ENCODE results near the gene CFAP221. TPM values are rescaled to one million over a fixed set of nuclear protein-coding genes. Genes with fewer than 3 reads are reported as not detected.
"Not testable (repeated sequence)": the region's sequence is repeated elsewhere in the genome, so short reads cannot be mapped to it uniquely, and the experiment has no call there.

The CFAP221 gene
- total RNA-seq, 1 donor from 2014 or later = 26.3 TPM

DNA sequence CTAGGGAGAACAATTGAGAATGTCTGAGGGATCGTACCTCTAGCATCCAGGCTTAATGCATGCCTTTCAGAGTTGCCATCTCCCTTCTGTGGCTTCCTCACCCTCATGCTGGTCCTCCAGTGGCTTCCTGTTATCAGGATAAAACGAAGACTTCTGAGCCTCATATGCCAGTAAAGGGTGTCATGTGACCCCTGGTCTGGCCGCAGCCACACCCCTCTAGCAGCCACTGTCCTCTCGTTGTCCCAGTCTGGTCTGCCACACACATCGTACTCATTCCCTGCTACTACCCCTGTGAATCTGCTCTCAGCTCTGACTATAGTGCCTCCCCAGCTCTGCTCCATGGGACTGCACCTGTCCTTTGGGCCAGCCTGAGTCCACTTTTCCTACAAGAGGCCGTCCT lies 72.2 kb downstream of the CFAP221 start:
- intact Hi-C loops (cut with DNase I) = no loop called here
- TF ChIP-seq, protein P1, sequence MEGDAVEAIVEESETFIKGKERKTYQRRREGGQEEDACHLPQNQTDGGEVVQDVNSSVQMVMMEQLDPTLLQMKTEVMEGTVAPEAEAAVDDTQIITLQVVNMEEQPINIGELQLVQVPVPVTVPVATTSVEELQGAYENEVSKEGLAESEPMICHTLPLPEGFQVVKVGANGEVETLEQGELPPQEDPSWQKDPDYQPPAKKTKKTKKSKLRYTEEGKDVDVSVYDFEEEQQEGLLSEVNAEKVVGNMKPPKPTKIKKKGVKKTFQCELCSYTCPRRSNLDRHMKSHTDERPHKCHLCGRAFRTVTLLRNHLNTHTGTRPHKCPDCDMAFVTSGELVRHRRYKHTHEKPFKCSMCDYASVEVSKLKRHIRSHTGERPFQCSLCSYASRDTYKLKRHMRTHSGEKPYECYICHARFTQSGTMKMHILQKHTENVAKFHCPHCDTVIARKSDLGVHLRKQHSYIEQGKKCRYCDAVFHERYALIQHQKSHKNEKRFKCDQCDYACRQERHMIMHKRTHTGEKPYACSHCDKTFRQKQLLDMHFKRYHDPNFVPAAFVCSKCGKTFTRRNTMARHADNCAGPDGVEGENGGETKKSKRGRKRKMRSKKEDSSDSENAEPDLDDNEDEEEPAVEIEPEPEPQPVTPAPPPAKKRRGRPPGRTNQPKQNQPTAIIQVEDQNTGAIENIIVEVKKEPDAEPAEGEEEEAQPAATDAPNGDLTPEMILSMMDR (IDR thresholded peaks at IDR 0.05) = no peak
- ATAC-seq (no peak), DNase-seq (no peak)
- no peaks in the 10 kb centered on the region for H3K36me3 ChIP-seq
- no peak overlapping the region for H3K27ac ChIP-seq
- H3K9me3 ChIP-seq = peaks cover 11% of the 10 kb centered on the region
- no peak overlapping the region for H3K4me3 ChIP-seq
- no peaks in the 10 kb centered on the region for H3K27me3 ChIP-seq
- no peaks in the 10 kb centered on the region for H3K4me1 ChIP-seq

DNA sequence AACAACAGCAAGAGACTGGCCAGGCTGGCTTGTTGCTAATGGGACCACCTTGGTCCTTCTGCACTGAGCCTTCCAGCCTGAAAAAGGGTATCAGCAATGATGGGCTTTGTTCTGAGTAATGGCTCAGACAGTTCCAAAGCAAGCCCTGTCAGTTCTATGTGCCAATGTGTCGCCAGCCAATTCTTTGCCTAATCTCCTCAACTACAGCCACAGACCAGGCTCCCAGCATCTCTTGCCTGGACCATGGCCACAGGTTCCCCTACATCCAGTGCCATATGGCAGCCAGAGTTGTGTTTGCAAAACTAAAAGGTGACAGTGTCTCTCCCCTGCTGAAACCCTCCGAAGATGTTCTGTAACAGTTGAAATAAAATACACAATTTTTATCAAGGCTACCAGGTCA lies 73.2 kb downstream of the CFAP221 start:
- intact Hi-C loops (cut with DNase I) = no loop called here
- H3K27ac ChIP-seq = no peak overlapping the region
- ATAC-seq (no peak), DNase-seq (no peak)
- H3K27me3 ChIP-seq = no peaks in the 10 kb centered on the region
- TF ChIP-seq, protein P1 (IDR thresholded peaks at IDR 0.05) = no peak
- H3K4me3 ChIP-seq = no peak overlapping the region
- no peaks in the 10 kb centered on the region for H3K36me3 ChIP-seq
- peaks cover 11% of the 10 kb centered on the region for H3K9me3 ChIP-seq
- H3K4me1 ChIP-seq = no peaks in the 10 kb centered on the region

DNA sequence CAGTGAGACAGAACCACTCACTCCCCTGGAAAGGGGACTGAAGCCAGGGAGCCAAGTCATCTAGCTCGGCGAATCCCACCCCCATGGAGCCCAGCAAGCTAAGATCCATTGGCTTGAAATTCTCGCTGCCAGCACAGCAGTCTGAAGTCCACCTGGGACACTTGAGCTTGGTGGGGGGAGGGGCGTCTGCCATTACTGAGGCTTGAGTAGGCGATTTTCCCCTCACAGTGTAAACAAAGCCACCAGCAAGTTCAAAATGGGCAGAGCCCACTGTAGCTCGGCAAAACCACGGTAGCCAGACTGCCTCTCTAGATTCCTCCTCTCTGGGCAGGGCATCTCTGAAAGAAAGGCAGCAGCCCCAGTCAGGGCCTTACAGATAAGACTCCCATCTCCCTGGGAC lies 74.5 kb downstream of the CFAP221 start:
- intact Hi-C loops (cut with DNase I); H3K27me3 ChIP-seq; H3K36me3 ChIP-seq; ATAC-seq; H3K9me3 ChIP-seq; H3K4me3 ChIP-seq; H3K27ac ChIP-seq; DNase-seq; H3K4me1 ChIP-seq: not testable (repeated sequence)

DNA sequence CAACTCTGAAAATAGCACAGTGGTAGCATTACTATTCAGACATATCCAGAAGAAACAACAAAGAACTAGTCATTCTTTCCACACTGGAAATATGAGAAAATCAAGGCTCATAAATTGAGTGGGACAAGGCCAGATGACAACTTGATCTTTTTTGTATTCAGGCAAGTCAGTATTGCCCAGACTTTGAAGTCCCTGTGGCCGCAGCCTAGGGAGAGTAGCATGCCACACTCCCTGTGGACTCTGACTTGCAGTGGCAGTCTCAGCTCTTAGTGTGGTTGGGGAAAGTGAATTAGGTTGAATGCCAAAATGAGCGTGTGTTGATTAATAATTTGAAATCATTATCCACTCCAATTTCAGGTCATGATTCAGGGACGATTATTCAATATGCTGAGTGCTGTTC lies 81.0 kb downstream of the CFAP221 start:
- Histone ChIP-seq H3K4me3 (no peak overlapping the region), H3K36me3 (no peaks in the 10 kb centered on the region), H3K27me3 (no peaks in the 10 kb centered on the region), H3K9me3 (no peaks in the 10 kb centered on the region), H3K27ac (no peak overlapping the region), H3K4me1 (no peaks in the 10 kb centered on the region)
- DNase-seq (no peak), ATAC-seq (no peak)
- intact Hi-C loops (cut with DNase I) = no loop called here
- TF ChIP-seq, protein P1 (IDR thresholded peaks at IDR 0.05) = no peak

DNA sequence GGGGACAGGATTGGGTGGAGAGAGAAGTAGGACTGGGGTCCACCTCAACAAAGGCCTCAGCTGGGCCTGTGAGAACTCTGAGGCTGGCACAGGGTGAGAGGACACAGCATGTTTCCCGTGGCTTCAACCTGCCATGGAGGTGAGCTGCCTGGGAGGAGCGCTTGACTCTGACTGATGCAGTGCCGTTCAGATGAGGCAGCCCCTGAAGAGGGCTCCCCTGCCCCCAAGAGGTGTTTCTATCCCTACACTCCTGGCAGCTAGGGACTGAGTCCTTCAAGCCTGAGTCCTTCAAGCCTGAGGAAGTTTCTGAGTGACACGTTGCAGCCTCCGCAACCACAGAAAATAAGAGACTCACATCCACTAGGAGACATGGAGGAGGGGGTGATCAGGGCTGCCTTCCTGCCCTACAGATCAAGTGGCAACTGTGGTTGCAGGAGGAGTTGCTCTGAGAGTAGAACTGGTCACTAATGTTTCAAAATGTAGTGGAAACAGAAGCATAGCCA lies 85.1 kb downstream of the CFAP221 start:
- no peak for DNase-seq
- ATAC-seq = no peak
- Histone ChIP-seq H3K27me3 (no peaks in the 10 kb centered on the region), H3K4me3 (no peak overlapping the region), H3K9me3 (no peaks in the 10 kb centered on the region), H3K36me3 (no peaks in the 10 kb centered on the region), H3K27ac (no peak overlapping the region), H3K4me1 (no peaks in the 10 kb centered on the region)
- TF ChIP-seq, protein P1 (IDR thresholded peaks at IDR 0.05) = no peak
- intact Hi-C loops (cut with DNase I) = no loop called here

DNA sequence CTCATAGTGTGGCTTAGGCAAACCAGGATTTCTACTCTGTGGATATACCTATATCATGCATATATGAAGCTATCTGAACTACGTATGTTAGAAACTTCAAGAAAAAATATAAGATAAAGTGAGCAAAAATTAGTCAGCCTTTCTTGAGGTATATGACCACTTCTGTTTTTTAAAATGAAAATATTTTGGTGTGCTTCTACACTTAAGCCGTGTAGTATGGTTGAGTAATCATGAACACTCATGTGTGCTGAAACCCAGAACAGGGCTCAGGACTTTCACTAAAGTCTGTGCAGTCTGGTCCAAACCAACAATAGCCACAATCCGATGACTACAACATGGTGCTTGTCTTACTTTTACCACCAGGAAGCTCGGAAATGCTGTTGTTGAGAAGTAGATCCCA lies 85.9 kb downstream of the CFAP221 start:
- H3K27ac ChIP-seq = no peak overlapping the region
- TF ChIP-seq, protein P1 (IDR thresholded peaks at IDR 0.05) = no peak
- ATAC-seq = no peak
- H3K4me1 ChIP-seq = no peaks in the 10 kb centered on the region
- intact Hi-C loops (cut with DNase I) = no loop called here
- DNase-seq = no peak
- no peaks in the 10 kb centered on the region for H3K27me3 ChIP-seq
- H3K4me3 ChIP-seq = no peak overlapping the region
- no peaks in the 10 kb centered on the region for H3K9me3 ChIP-seq
- H3K36me3 ChIP-seq = no peaks in the 10 kb centered on the region

All from upper lobe of right lung (tissue), 1 donor.